ENCODE results near the gene TFR2. TPM values are rescaled to one million over a fixed set of nuclear protein-coding genes. Genes with fewer than 3 reads are reported as not detected.
A peak's percentile ranks its signal among the peaks of the same experiment; 100 is the strongest.

The TFR2 gene
- total and polyA plus RNA-seq, 2 donors (not counting 1 experiment from before 2014, with no cell fraction given), result 5.9 to 10.0 TPM

- DNase-seq (peak; percentile 51), ATAC-seq (ENCODE audit: low read depth) (no peak)
- intact Hi-C loops (cut with micrococcal nuclease), result loop anchor here (10.0 kb wide), 1 partner anchor 594 kb away; the partner anchor contains the start of genes COPS6 and ZNF3
- Histone ChIP-seq H3K79me2 (ENCODE audit: control insufficient read depth, insufficient read depth, low read length) (peaks cover 12% of the 10 kb centered on the region), H3K36me3 (replicated peaks in 1 of 2; ENCODE audit: control extremely low read depth in 1 of 2, control insufficient read depth in 1 of 2, extremely low read depth in 1 of 2, insufficient read depth in 2 of 2, low read length in 1 of 2) (peaks cover 0 to 59% of the 10 kb centered on the region in 2 experiments), H3K4me2 (replicated peaks; ENCODE audit: low read depth, low read length, poor library complexity, severe bottlenecking) (no peak overlapping the region), H2AFZ (ENCODE audit: insufficient read depth, low read depth, low read length, poor library complexity, severe bottlenecking) (no peak overlapping the region), H3K4me1 (ENCODE audit: control insufficient read depth in 2 of 2, insufficient read depth in 2 of 2, low read length in 2 of 2) (peaks cover 0 to 3% of the 10 kb centered on the region in 2 donors), H3K9ac (ENCODE audit: low read length) (no peak overlapping the region), H3K27ac (ENCODE audit: low read length in 2 of 2) (no peak overlapping the region), H3K4me3 (ENCODE audit: control extremely low read depth in 1 of 5, extremely low read depth in 1 of 5, insufficient read depth in 1 of 5, low read depth in 2 of 5, low read length in 4 of 5) (no peak overlapping the region), H3K27me3 (replicated peaks in 1 of 4; ENCODE audit: control extremely low read depth in 1 of 4, control insufficient read depth in 3 of 4, insufficient read depth in 4 of 4, low read length in 3 of 4) (no peaks in the 10 kb centered on the region), H4K20me1 (ENCODE audit: control insufficient read depth, insufficient read depth, low read length, poor library complexity, severe bottlenecking) (peaks cover 57% of the 10 kb centered on the region), H3K9me3 (ENCODE audit: control extremely low read depth in 1 of 3, control insufficient read depth in 2 of 3, insufficient read depth in 1 of 3, low read length in 2 of 3) (no peaks in the 10 kb centered on the region)
- TF ChIP-seq CTCF (IDR thresholded peaks at IDR 0.05), result no peak
- TF ChIP-seq EZH2 (IDR thresholded peaks at IDR 0.05; ENCODE audit: borderline replicate concordance, insufficient read depth, low read depth, low read length, poor library complexity, severe bottlenecking), result no peak
- WGBS (ENCODE audit: insufficient coverage), result 85% methylated on average over 33 of the region's 35 CpGs
- no peak overlapping the region for H3K4me3 Mint-ChIP-seq
- ChIA-PET POLR2A (interaction anchor here (0.6 to 2.1 kb wide), 3 partner anchors 13 to 66 kb away, joined by 3 to 9 read pairs (median 3); partner anchors contain the start of gene MOSPD3), CTCF (interaction anchor here (1.1 to 4.7 kb wide), 3 partner anchors 12 to 41 kb away, joined by 3 to 53 read pairs (median 18); no protein-coding TSS in a partner anchor)
- H3K27ac Mint-ChIP-seq, result peak overlapping the region; percentile 79
- peaks cover 7% of the 10 kb centered on the region for H3K4me1 Mint-ChIP-seq
- H3K27me3 Mint-ChIP-seq, result no peaks in the 10 kb centered on the region
- H3K9me3 Mint-ChIP-seq (ENCODE audit: insufficient read depth), result no peaks in the 10 kb centered on the region
Observed at GRCh38 chr7:100678291-100678984, 37.1 kb upstream of the TFR2 start.

Data from B cell (primary cell).